CD14-positive monocyte (primary cell): ENCODE measurements around the gene RSF1. TPM values are rescaled to one million over a fixed set of nuclear protein-coding genes. Genes with fewer than 3 reads are reported as not detected.
"Not testable (repeated sequence)": the region's sequence is repeated elsewhere in the genome, so short reads cannot be mapped to it uniquely, and the experiment has no call there.

Source experiments
- DNase-seq, 3 donors: peaks; one replicate each; pipeline ENCODE4 v3.0.0-alpha.2; 2011 to 2022
- H2AFZ ChIP-seq: 2 replicates; pipeline ENCODE4 v1.6.0; 2012; ENCODE audit warnings: mild to moderate bottlenecking, low read depth, low read length, inconsistent platforms; ENCODE audit not compliant: insufficient read depth, poor library complexity, severe bottlenecking
- H3K27ac ChIP-seq, 2 donors: 1 replicate in 1 of 2; 2 replicates in 1 of 2; pipeline ENCODE4 v1.5.1; 2012 to 2013; ENCODE audit warnings: low read length in 2 of 2, control low read depth in 1 of 2, inconsistent platforms in 1 of 2, low read depth in 1 of 2, mild to moderate bottlenecking in 1 of 2
- H3K27me3 ChIP-seq, 2 donors: one replicate each; pipeline versions ENCODE4 v1.6.0 to v1.6.1; 2011 to 2013; ENCODE audit warnings: low read length in 2 of 2; ENCODE audit not compliant: control insufficient read depth in 2 of 2, insufficient read depth in 2 of 2
- H3K36me3 ChIP-seq, 2 donors: replicated peaks in 1 of 2; 1 replicate in 1 of 2; 2 replicates in 1 of 2; pipeline versions ENCODE4 v1.5.1 to v1.6.1; 2012 to 2013; ENCODE audit warnings: low read length in 2 of 2, control low read depth in 1 of 2, inconsistent platforms in 1 of 2, mild to moderate bottlenecking in 1 of 2; ENCODE audit not compliant: insufficient read depth in 2 of 2, control insufficient read depth in 1 of 2
- H3K4me1 ChIP-seq, 2 donors: 1 replicate in 1 of 2; 2 replicates in 1 of 2; pipeline versions ENCODE4 v1.5.1 to v1.6.1; 2012 to 2013; ENCODE audit warnings: low read length in 2 of 2, control low read depth in 1 of 2, inconsistent platforms in 1 of 2, mild to moderate bottlenecking in 1 of 2, moderate library complexity in 1 of 2; ENCODE audit not compliant: insufficient read depth in 2 of 2, control insufficient read depth in 1 of 2
- H3K4me2 ChIP-seq: replicated peaks from 2 replicates; pipeline ENCODE3; 2012; ENCODE audit warnings: low read length, moderate library complexity, mild to moderate bottlenecking; ENCODE audit not compliant: poor library complexity, severe bottlenecking; ENCODE audit errors: extremely low read depth
- H3K4me3 ChIP-seq, 3 experiments: fragments of 200-600 bp in 1 of 3; sonication (generic) in 1 of 3; replicated peaks in 1 of 3; 1 replicate in 2 of 3; 2 replicates in 1 of 3; pipeline ENCODE4 v1.5.1; 2011 to 2013; ENCODE audit warnings: low read length in 3 of 3, mild to moderate bottlenecking in 3 of 3, control low read depth in 2 of 3, low read depth in 2 of 3, inconsistent platforms in 1 of 3, moderate library complexity in 1 of 3
- H3K79me2 ChIP-seq: 2 replicates; pipeline ENCODE4 v1.6.0; 2012; ENCODE audit warnings: mild to moderate bottlenecking, control low read depth, inconsistent platforms, low read length, moderate library complexity; ENCODE audit not compliant: insufficient read depth
- H3K9ac ChIP-seq: 2 replicates; pipeline ENCODE4 v1.6.0; 2017; ENCODE audit warnings: low read length, mild to moderate bottlenecking; ENCODE audit not compliant: insufficient read depth, poor library complexity, severe bottlenecking
- H3K9me3 ChIP-seq, 2 donors: replicated peaks in 1 of 2; 1 replicate in 1 of 2; 2 replicates in 1 of 2; pipeline versions ENCODE4 v1.5.1 to v1.6.1; 2012 to 2013; ENCODE audit warnings: low read length in 2 of 2, control low read depth in 1 of 2; ENCODE audit not compliant: control insufficient read depth in 1 of 2, insufficient read depth in 1 of 2
- H4K20me1 ChIP-seq: 2 replicates; pipeline ENCODE4 v1.6.0; 2012; ENCODE audit warnings: mild to moderate bottlenecking, low read length, control low read depth, moderate library complexity; ENCODE audit not compliant: insufficient read depth
- H3K27ac Mint-ChIP-seq, 7 donors: one replicate each; pipeline ENCODE4 v1.8.0; 2020; ENCODE audit warnings: mild to moderate bottlenecking in 7 of 7, mixed read lengths in 7 of 7, moderate library complexity in 6 of 7, inconsistent platforms in 2 of 7
- H3K27me3 Mint-ChIP-seq, 3 donors: one replicate each; pipeline ENCODE4 v1.8.0; 2021 to 2022; ENCODE audit warnings: low read depth in 3 of 3, mild to moderate bottlenecking in 3 of 3, mixed read lengths in 3 of 3, moderate library complexity in 3 of 3, inconsistent platforms in 1 of 3
- H3K36me3 Mint-ChIP-seq, 2 donors: one replicate each; pipeline ENCODE4 v1.8.0; 2020; ENCODE audit warnings: mixed read lengths in 2 of 2, inconsistent platforms in 1 of 2, mild to moderate bottlenecking in 1 of 2
- H3K4me1 Mint-ChIP-seq: one replicate; pipeline ENCODE4 v1.8.0; 2020; ENCODE audit warnings: mild to moderate bottlenecking, mixed read lengths
- H3K4me3 Mint-ChIP-seq, 2 donors: one replicate each; pipeline ENCODE4 v1.8.0; 2020; ENCODE audit warnings: mild to moderate bottlenecking in 2 of 2, mixed read lengths in 2 of 2, moderate library complexity in 1 of 2
- H3K9me3 Mint-ChIP-seq, 7 donors: one replicate each; pipeline ENCODE4 v1.8.0; 2020 to 2022; ENCODE audit warnings: mixed read lengths in 7 of 7, mild to moderate bottlenecking in 6 of 7, moderate library complexity in 6 of 7, inconsistent platforms in 2 of 7
- WGBS: methylation state at CpG from one replicate; pipeline ENCODE4 v1.1.5; 2013; ENCODE audit warnings: missing lambda C conversion rate; ENCODE audit not compliant: insufficient coverage; 5-methylcytosine and 5-hydroxymethylcytosine counted together
- intact Hi-C, 2 donors: fragments of 100-400 bp; cut with micrococcal nuclease; formaldehyde crosslinking; loops; one replicate each; pipeline versions ENCODE4 v1.15.0 to v1.15.1; 2023
- polyA plus RNA-seq, 3 donors: library from polyadenylated mRNA; depleted of rRNA in 1 of 3; unstranded in 2 of 3; stranded (reverse) in 1 of 3; fragments of 300-500 nt in 2 of 3; fragments of >200 nt in 1 of 3; fragmentation: Illumina TruSeq in 2 of 3; gene quantifications; 1 replicate in 2 of 3; 2 replicates in 1 of 3; pipeline ENCODE4 v1.2.3, GENCODE V29; 2012 to 2021
- TF ChIP-seq, protein P1 (sequence below): fragments of 200-600 bp; IDR thresholded peaks from one replicate; pipeline ENCODE4 v1.8.0; 2022; ENCODE audit warnings: antibody characterized with exemption, mild to moderate bottlenecking

The RSF1 gene
- polyA plus RNA-seq, 3 donors = 8.3 to 14.8 (median 9.2) TPM

DNA sequence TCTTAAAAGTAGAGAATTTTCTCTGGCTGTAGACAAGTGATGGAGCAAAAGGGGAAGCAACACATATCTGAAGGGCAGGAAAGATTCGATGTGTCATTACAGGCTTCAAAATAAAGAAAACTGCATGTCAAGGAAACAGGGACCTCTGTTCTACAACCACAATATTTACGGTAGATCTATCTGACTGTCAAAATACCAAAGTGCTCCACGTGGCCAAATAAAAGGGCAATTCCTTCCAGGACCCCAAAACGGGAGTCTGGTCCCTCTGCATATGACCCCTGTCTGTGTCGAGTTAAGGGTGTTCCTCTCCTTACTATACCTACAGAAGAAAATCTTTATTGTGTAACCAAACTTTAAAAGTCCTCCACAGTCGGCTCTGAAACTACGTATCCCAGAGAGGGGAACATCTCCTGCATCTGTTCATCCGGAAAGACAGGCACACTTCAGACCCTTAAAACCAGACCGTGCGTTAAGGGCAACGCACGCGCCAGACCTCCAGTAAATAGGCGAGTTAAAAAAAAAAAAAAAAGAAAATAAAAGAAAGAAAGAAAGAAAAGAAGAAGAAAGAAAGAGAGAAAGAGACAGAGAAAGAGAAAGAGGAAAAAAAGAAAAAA lies 183.7 kb downstream of the RSF1 start:
- H3K9ac ChIP-seq = peak overlapping the region; percentile 78
- H3K9me3 Mint-ChIP-seq = peaks cover 4 to 19% (median 14%) of the 10 kb centered on the region in 7 donors
- H3K27ac Mint-ChIP-seq = peak overlapping the region; percentile 88 to 97 (median 94)
- peaks cover 44 to 55% of the 10 kb centered on the region in 2 donors for H3K4me1 ChIP-seq
- peaks cover 4 to 7% of the 10 kb centered on the region in 2 donors for H3K9me3 ChIP-seq
- H2AFZ ChIP-seq = peak overlapping the region; percentile 90
- TF ChIP-seq, protein P1, sequence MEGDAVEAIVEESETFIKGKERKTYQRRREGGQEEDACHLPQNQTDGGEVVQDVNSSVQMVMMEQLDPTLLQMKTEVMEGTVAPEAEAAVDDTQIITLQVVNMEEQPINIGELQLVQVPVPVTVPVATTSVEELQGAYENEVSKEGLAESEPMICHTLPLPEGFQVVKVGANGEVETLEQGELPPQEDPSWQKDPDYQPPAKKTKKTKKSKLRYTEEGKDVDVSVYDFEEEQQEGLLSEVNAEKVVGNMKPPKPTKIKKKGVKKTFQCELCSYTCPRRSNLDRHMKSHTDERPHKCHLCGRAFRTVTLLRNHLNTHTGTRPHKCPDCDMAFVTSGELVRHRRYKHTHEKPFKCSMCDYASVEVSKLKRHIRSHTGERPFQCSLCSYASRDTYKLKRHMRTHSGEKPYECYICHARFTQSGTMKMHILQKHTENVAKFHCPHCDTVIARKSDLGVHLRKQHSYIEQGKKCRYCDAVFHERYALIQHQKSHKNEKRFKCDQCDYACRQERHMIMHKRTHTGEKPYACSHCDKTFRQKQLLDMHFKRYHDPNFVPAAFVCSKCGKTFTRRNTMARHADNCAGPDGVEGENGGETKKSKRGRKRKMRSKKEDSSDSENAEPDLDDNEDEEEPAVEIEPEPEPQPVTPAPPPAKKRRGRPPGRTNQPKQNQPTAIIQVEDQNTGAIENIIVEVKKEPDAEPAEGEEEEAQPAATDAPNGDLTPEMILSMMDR = no peak
- no peaks in the 10 kb centered on the region for H3K27me3 ChIP-seq
- H3K4me3 Mint-ChIP-seq = peak overlapping the region; percentile 89 to 96
- peaks cover 2 to 5% of the 10 kb centered on the region in 2 donors for H3K36me3 Mint-ChIP-seq
- no CpG with 5 or more reads among the region's 14 CpGs for WGBS
- peak overlapping the region; percentile 59 to 85 for H3K27ac ChIP-seq
- peaks cover 0 to 3% (median 0%) of the 10 kb centered on the region in 3 donors for H3K27me3 Mint-ChIP-seq
- peaks cover 17% of the 10 kb centered on the region for H4K20me1 ChIP-seq
- intact Hi-C loops = no loop called here
- peaks cover 0 to 4% of the 10 kb centered on the region in 2 donors for H3K36me3 ChIP-seq
- peak; percentile 20 to 41 (median 40) for DNase-seq
- peak overlapping the region; percentile 61 to 90 (median 66) for H3K4me3 ChIP-seq
- peak overlapping the region; percentile 96 for H3K4me2 ChIP-seq
- H3K4me1 Mint-ChIP-seq = peaks cover 41% of the 10 kb centered on the region
- peaks cover 56% of the 10 kb centered on the region for H3K79me2 ChIP-seq

DNA sequence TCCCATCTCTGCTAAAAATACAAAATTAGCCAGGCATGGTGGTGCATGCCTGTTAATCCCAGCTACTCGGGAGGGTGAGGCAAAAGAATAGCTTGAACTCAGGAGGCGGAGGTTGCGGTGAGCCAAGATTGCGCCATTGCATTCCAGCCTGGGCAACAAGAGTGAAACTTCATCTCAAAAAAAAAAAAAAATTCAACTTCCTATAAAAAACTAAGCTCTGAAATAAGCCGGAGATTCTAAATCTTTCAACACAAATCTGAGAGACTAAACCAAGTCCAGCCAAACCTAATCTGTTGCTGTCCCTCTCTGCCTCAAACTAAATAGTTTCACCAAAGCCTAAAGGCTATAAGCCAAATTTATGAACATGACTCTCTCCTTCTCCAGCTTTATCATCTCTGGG lies 186.6 kb downstream of the RSF1 start:
- Histone ChIP-seq H2AFZ (peak overlapping the region; percentile 18), H3K4me1 (peaks cover 51 to 64% of the 10 kb centered on the region in 2 donors), H3K4me3 (peak overlapping the region; percentile 5 to 52 (median 24)), H3K79me2 (peaks cover 85% of the 10 kb centered on the region), H4K20me1 (peaks cover 17% of the 10 kb centered on the region), H3K4me2 (peak overlapping the region; percentile 69), H3K27ac (peak overlapping the region; percentile 65 to 70), H3K36me3 (peaks cover 4 to 18% of the 10 kb centered on the region in 2 donors)
- Mint-ChIP-seq H3K36me3 (peaks cover 9 to 17% of the 10 kb centered on the region in 2 donors), H3K4me3 (peak overlapping the region; percentile 52 to 87), H3K27ac (peak overlapping the region; percentile 90 to 93 (median 91)), H3K4me1 (peaks cover 49% of the 10 kb centered on the region)
- 0% methylated on average over 2 of the region's 5 CpGs for WGBS
- H3K9ac ChIP-seq, H3K27me3 Mint-ChIP-seq, H3K27me3 ChIP-seq, intact Hi-C loops, H3K9me3 ChIP-seq, H3K9me3 Mint-ChIP-seq: not testable (repeated sequence)
- DNase-seq = peak; percentile 23 to 52 (median 32)
